Type B pancreatic cell (in vitro differentiated cells): ENCODE measurements around the gene ARRDC4. TPM values are rescaled to one million over a fixed set of nuclear protein-coding genes. Genes with fewer than 3 reads are reported as not detected.
A peak's percentile ranks its signal among the peaks of the same experiment; 100 is the strongest.

Experiments
- DNase-seq: peaks from one replicate; pipeline ENCODE4 v3.0.0; 2021; ENCODE audit warnings: mixed read lengths; ENCODE audit not compliant: unreplicated experiment; ENCODE audit errors: extremely low spot score
- H3K27ac Mint-ChIP-seq: 2 replicates; pipeline ENCODE4 v1.8.0; 2021; ENCODE audit warnings: mild to moderate bottlenecking, mixed read lengths
- H3K27me3 Mint-ChIP-seq: 2 replicates; pipeline ENCODE4 v1.8.0; 2021; ENCODE audit warnings: mixed read lengths
- H3K36me3 Mint-ChIP-seq: 2 replicates; pipeline ENCODE4 v1.8.0; 2021; ENCODE audit warnings: mixed read lengths
- H3K4me1 Mint-ChIP-seq: one replicate; pipeline ENCODE4 v1.8.0; 2021; ENCODE audit warnings: mixed read lengths; ENCODE audit not compliant: unreplicated experiment
- H3K4me3 Mint-ChIP-seq: 2 replicates; pipeline ENCODE4 v1.8.0; 2021; ENCODE audit warnings: mild to moderate bottlenecking, mixed read lengths
- H3K9me3 Mint-ChIP-seq: 2 replicates; pipeline ENCODE4 v1.8.0; 2021; ENCODE audit warnings: mixed read lengths
- total RNA-seq: library from RNA; stranded (reverse); gene quantifications from 2 replicates; pipeline ENCODE4 v1.2.1, GENCODE V29; 2021; ENCODE audit warnings: low replicate concordance
- TF ChIP-seq, protein P1 (sequence below): fragments of 200-600 bp; sonication (generic); conservative IDR thresholded peaks from 2 replicates; pipeline ENCODE4 v1.5.0; 2021; ENCODE audit warnings: antibody characterized with exemption, mild to moderate bottlenecking

Gene ARRDC4
- total RNA-seq, 1 donor from 2014 or later: 31.6 TPM

- TF ChIP-seq, protein P1, sequence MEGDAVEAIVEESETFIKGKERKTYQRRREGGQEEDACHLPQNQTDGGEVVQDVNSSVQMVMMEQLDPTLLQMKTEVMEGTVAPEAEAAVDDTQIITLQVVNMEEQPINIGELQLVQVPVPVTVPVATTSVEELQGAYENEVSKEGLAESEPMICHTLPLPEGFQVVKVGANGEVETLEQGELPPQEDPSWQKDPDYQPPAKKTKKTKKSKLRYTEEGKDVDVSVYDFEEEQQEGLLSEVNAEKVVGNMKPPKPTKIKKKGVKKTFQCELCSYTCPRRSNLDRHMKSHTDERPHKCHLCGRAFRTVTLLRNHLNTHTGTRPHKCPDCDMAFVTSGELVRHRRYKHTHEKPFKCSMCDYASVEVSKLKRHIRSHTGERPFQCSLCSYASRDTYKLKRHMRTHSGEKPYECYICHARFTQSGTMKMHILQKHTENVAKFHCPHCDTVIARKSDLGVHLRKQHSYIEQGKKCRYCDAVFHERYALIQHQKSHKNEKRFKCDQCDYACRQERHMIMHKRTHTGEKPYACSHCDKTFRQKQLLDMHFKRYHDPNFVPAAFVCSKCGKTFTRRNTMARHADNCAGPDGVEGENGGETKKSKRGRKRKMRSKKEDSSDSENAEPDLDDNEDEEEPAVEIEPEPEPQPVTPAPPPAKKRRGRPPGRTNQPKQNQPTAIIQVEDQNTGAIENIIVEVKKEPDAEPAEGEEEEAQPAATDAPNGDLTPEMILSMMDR: peak; percentile 66
- no peak overlapping the region for H3K27ac Mint-ChIP-seq
- no peak for DNase-seq
Measured at GRCh38 chr15:97995881-97996603, 35.5 kb downstream of the ARRDC4 start.

DNA sequence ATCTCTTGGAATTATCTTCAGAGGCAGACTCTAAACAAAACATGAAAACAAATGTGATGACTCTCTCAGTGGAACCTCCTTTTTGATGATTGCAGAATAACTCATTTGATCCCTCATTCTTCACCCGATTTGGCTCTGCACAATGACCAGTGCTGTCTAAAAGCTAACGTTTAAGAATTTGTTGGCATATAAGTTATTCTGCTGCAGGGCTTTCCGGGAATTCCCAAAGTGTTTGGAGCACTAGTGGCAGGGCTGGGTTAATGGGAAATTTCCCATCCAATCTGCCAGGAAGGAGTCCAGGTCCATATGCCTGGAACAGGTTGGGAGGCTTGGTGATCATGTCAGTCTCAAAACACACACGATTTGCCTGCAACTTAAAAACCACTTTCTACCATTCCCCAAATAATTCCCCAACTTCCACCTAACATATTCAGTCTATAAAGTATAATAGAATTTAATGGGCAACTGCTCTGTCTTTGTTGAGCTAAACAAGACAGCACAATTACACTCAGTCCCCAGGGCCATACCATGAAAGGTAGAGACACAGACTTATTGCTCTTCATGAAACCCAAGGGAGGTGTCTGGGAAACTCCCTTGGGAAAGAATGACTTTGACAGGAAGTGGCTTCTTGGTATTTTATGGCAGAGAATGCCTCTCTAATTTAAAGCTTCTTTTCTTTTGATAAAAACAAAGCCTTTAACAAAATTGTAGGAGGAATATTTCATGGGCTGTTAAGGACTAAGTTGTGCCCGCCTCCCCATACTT lies 38.0 kb downstream of the ARRDC4 start:
- DNase-seq: no peak
- Mint-ChIP-seq H3K4me1 (no peaks in the 10 kb centered on the region), H3K4me3 (no peak overlapping the region), H3K9me3 (no peaks in the 10 kb centered on the region), H3K27ac (no peak overlapping the region), H3K27me3 (no peaks in the 10 kb centered on the region), H3K36me3 (no peaks in the 10 kb centered on the region)
- TF ChIP-seq, protein P1: no peak

More at GRCh38 chr15:97995881-97996603, 35.5 kb downstream of the ARRDC4 start:
- Mint-ChIP-seq H3K4me1 (no peaks in the 10 kb centered on the region), H3K9me3 (no peaks in the 10 kb centered on the region), H3K4me3 (no peak overlapping the region), H3K27me3 (no peaks in the 10 kb centered on the region), H3K36me3 (no peaks in the 10 kb centered on the region)

DNA sequence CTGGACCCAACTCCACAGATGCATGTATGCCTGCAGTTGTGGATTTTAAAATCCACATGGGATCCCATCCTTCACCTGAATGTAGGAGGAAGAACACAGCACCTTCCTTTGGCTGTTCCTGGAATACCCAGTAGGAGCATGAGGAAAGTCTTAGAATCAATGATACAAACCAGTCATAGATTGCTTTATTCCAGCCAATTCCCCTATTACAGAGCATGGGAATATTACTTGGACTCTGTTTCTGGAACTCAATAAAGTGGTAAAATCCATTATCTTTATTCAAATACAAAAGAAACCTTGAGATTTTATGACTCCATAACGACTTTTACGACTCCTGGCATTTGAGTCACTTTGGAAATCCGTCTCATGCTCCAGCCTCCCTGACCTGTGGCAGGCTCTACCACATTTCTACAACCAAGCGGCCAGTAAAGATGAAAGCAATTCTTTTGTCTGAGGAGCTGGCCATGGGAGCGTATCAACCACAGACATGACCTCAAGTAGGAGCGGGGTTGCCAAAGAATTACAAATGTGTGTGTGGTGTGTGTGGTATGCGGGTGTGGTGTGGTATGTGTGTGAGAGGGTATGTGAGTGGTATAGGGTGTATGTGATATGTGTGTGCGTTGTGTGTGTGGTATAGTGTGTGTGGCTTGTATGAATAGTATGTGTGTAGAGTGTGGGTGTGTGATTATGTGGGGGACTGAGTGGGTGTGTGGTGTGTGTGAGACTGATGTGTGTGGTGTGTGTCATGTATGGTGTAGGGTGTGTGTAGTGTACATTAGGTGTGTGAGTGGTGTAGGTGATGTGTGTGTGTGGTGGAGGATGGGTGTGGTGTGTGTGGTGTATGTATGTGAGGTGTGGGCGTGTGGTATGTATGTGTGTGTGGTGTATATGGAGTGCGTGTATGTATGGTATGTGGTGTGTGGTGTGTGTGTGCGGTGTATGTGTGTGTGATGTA lies 40.0 kb downstream of the ARRDC4 start:
- Mint-ChIP-seq H3K27me3 (no peaks in the 10 kb centered on the region), H3K4me1 (no peaks in the 10 kb centered on the region), H3K36me3 (no peaks in the 10 kb centered on the region), H3K27ac (no peak overlapping the region), H3K4me3 (no peak overlapping the region), H3K9me3 (no peaks in the 10 kb centered on the region)
- DNase-seq: no peak
- TF ChIP-seq, protein P1: no peak

DNA sequence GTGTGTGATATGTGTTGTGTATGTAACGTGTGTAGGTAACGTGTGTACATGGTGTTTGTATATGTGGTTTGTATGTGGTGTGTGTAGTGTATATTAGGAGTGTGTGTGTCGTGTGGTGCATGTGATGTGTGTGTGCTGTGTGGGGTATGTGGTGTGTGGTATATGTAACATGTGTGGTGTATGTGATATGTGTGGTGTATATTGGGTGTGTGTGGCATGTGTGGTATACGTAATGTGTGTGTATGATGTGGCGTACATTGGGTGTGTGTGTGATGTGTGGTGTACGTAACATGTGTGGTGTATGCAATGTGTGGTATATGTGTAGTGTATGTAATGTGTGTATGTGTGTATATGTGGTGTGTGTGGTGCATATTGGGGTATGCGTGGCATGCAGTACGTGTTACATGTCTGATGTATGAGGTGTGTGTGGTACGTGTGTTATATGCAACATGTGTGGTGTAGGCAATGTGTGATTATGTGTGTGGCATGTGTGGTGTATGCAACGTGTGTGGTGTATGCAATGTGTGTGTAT lies 41.2 kb downstream of the ARRDC4 start:
- TF ChIP-seq, protein P1: no peak
- Mint-ChIP-seq H3K4me1 (no peaks in the 10 kb centered on the region), H3K4me3 (no peak overlapping the region), H3K36me3 (no peaks in the 10 kb centered on the region), H3K27me3 (no peaks in the 10 kb centered on the region), H3K27ac (no peak overlapping the region), H3K9me3 (no peaks in the 10 kb centered on the region)
- DNase-seq: no peak

GRCh38 chr15:98002419-98002818 lies 41.9 kb downstream of the ARRDC4 start:
- DNase-seq: no peak
- H3K27ac Mint-ChIP-seq: no peak overlapping the region
- H3K27me3 Mint-ChIP-seq: no peaks in the 10 kb centered on the region
- no peak overlapping the region for H3K4me3 Mint-ChIP-seq
- no peaks in the 10 kb centered on the region for H3K9me3 Mint-ChIP-seq
- H3K36me3 Mint-ChIP-seq: no peaks in the 10 kb centered on the region
- TF ChIP-seq, protein P1: no peak
- no peaks in the 10 kb centered on the region for H3K4me1 Mint-ChIP-seq
